Urinary bladder (tissue), 2 donors: ENCODE data around the gene ACLY. TPM values are rescaled to one million over a fixed set of nuclear protein-coding genes. Genes with fewer than 3 reads are reported as not detected.

Source experiments
- polyA plus RNA-seq: library from polyadenylated mRNA; stranded (reverse); fragments of 200-250 nt; gene quantifications from one replicate; pipeline ENCODE4 v1.2.3, GENCODE V29; 2013
- small RNA-seq: library from RNA; depleted of rRNA; stranded (forward); fragments of <200 nt; gene quantifications from one replicate; pipeline ENCODE3, GENCODE V24; 2014
- total RNA-seq: library from RNA; depleted of rRNA; stranded (reverse); fragments of >200 nt; gene quantifications from one replicate; pipeline ENCODE4 v1.2.3, GENCODE V29; 2014
- donor health status: healthy.

The ACLY gene
- total and polyA plus RNA-seq, 2 donors: 51.7 to 64.1 TPM

Small RNAs within 50 kb of the gene (small RNA-seq; reads per million reads assigned to genes)
- gene AC125257.2: not detected

Other genes starting within 250 kb of the ACLY start
- gene EIF1, start 230.1 kb downstream of the ACLY start, total RNA-seq: 96.6 TPM
- 649 TPM for gene EIF1, start 230.1 kb downstream of the ACLY start, polyA plus RNA-seq
- not detected for gene GAST, start 206.6 kb downstream of the ACLY start, total RNA-seq
- not detected for gene GAST, start 206.6 kb downstream of the ACLY start, polyA plus RNA-seq
- not detected for gene HAP1, start 184.3 kb downstream of the ACLY start, total RNA-seq
- gene HAP1, start 184.3 kb downstream of the ACLY start, polyA plus RNA-seq: 0.27 TPM
- gene JUP, start 132.2 kb downstream of the ACLY start, total RNA-seq: 51.4 TPM
- 53.8 TPM for gene JUP, start 132.2 kb downstream of the ACLY start, polyA plus RNA-seq
- gene P3H4, start 107.0 kb downstream of the ACLY start, total RNA-seq: 32.1 TPM
- gene P3H4, start 107.0 kb downstream of the ACLY start, polyA plus RNA-seq: 11.5 TPM
- 166 TPM for gene FKBP10, start 105.9 kb downstream of the ACLY start, total RNA-seq
- gene FKBP10, start 105.9 kb downstream of the ACLY start, polyA plus RNA-seq: 84.5 TPM
- gene NT5C3B, start 82.7 kb downstream of the ACLY start, total RNA-seq: 40.8 TPM
- 67.9 TPM for gene NT5C3B, start 82.7 kb downstream of the ACLY start, polyA plus RNA-seq
- 0.48 TPM for gene KLHL10, start 81.1 kb downstream of the ACLY start, total RNA-seq
- 0.71 TPM for gene KLHL10, start 81.1 kb downstream of the ACLY start, polyA plus RNA-seq
- 35.0 TPM for gene KLHL11, start 53.5 kb downstream of the ACLY start, total RNA-seq
- 3.8 TPM for gene KLHL11, start 53.5 kb downstream of the ACLY start, polyA plus RNA-seq
- gene ODAD4, start 11.7 kb upstream of the ACLY start, total RNA-seq: 1.4 TPM
- 2.0 TPM for gene ODAD4, start 11.7 kb upstream of the ACLY start, polyA plus RNA-seq
- gene CNP, start 47.8 kb upstream of the ACLY start, total RNA-seq: 28.7 TPM
- gene CNP, start 47.8 kb upstream of the ACLY start, polyA plus RNA-seq: 66.6 TPM
- gene DNAJC7, start 98.5 kb upstream of the ACLY start, total RNA-seq: 69.9 TPM
- 55.2 TPM for gene DNAJC7, start 98.5 kb upstream of the ACLY start, polyA plus RNA-seq
- gene NKIRAS2, start 101.1 kb upstream of the ACLY start, total RNA-seq: 14.4 TPM
- 52.0 TPM for gene NKIRAS2, start 101.1 kb upstream of the ACLY start, polyA plus RNA-seq
- gene C17orf113, start 131.7 kb upstream of the ACLY start, total RNA-seq: 0.95 TPM
- 1.5 TPM for gene C17orf113, start 131.7 kb upstream of the ACLY start, polyA plus RNA-seq
- 1.2 TPM for gene ZNF385C, start 179.5 kb upstream of the ACLY start, total RNA-seq
- gene ZNF385C, start 179.5 kb upstream of the ACLY start, polyA plus RNA-seq: 0.65 TPM
- 7.6 TPM for gene DHX58, start 193.8 kb upstream of the ACLY start, total RNA-seq
- gene DHX58, start 193.8 kb upstream of the ACLY start, polyA plus RNA-seq: 16.1 TPM
- 14.1 TPM for gene KAT2A, start 202.4 kb upstream of the ACLY start, total RNA-seq
- 44.3 TPM for gene KAT2A, start 202.4 kb upstream of the ACLY start, polyA plus RNA-seq
- not detected for gene HSPB9, start 203.9 kb upstream of the ACLY start, total RNA-seq
- 0.11 TPM for gene HSPB9, start 203.9 kb upstream of the ACLY start, polyA plus RNA-seq
- 40.5 TPM for gene RAB5C, start 236.0 kb upstream of the ACLY start, total RNA-seq
- 198 TPM for gene RAB5C, start 236.0 kb upstream of the ACLY start, polyA plus RNA-seq